ENCODE measurements around the gene SRD5A3.
A peak's percentile ranks its signal among the peaks of the same experiment; 100 is the strongest.

Gene SRD5A3

GRCh38 chr4:55323375-55323774 lies 22.7 kb upstream of the SRD5A3 start:
- no peak for TF ChIP-seq CTCF (IDR thresholded peaks at IDR 0.05; ENCODE audit: low read depth, low read length)
- no peaks in the 10 kb centered on the region for H3K9me3 ChIP-seq
- H3K27me3 ChIP-seq = no peaks in the 10 kb centered on the region; the same call in 1 of the 2 replicates
- H3K4me1 ChIP-seq = no peaks in the 10 kb centered on the region
- no peak overlapping the region for H3K4me3 ChIP-seq (ENCODE audit: low read depth, low read length)
- DNase-seq = no peak
- no peaks in the 10 kb centered on the region for H3K36me3 ChIP-seq

GRCh38 chr4:55326629-55327028 lies 19.4 kb upstream of the SRD5A3 start:
- Histone ChIP-seq H3K9me3 (no peaks in the 10 kb centered on the region), H3K4me3 (ENCODE audit: low read depth, low read length) (no peak overlapping the region), H3K27me3 (no peaks in the 10 kb centered on the region; the same call in 1 of the 2 replicates), H3K36me3 (no peaks in the 10 kb centered on the region), H3K4me1 (no peaks in the 10 kb centered on the region)
- TF ChIP-seq CTCF (IDR thresholded peaks at IDR 0.05; ENCODE audit: low read depth, low read length) = no peak
- DNase-seq = no peak

DNA sequence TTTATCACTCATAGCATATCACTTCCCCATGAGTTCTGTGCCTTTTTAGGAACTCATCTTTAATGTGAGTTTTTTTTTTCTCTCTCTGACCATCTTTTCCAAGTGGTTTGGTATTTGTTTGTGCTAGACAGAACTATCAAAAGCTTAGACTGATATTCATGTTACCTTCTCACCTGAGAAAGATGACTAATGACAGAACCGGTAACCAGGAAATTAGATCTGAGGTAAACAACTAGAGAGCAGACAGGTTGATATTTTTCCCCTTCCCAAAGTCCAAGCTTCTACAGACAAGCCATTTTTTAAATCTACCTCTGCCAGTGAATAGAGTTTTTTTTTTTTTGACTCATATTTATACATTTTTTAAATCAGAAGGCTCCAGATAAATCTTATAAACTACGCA lies 17.0 kb upstream of the SRD5A3 start:
- TF ChIP-seq CTCF (IDR thresholded peaks at IDR 0.05; ENCODE audit: low read depth, low read length) = no peak
- Histone ChIP-seq H3K27me3 (no peaks in the 10 kb centered on the region; the same call in 1 of the 2 replicates), H3K4me1 (no peaks in the 10 kb centered on the region), H3K9me3 (no peaks in the 10 kb centered on the region), H3K4me3 (ENCODE audit: low read depth, low read length) (no peak overlapping the region), H3K36me3 (no peaks in the 10 kb centered on the region)
- no peak for DNase-seq

DNA sequence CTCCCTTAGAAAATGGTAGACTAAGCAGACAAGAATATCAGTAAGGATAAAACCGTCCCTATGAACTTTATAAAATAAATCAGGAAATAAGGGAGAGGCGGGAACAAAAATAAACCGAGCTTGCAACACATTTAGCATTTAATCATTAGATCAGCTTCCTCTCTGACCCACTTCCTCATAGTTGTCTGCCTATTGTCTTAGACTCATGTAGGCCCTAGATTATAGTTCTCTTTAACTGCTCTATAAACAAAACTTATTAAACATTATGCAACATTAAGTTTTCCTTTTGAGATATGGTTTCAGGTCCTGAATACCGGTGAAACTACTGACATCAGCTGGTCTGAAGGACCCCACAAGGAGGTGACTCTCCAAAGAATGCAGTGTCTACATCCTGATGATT lies 15.8 kb upstream of the SRD5A3 start:
- Histone ChIP-seq H3K27me3 (no peaks in the 10 kb centered on the region; the same call in 1 of the 2 replicates), H3K9me3 (no peaks in the 10 kb centered on the region), H3K4me1 (no peaks in the 10 kb centered on the region), H3K4me3 (ENCODE audit: low read depth, low read length) (no peak overlapping the region), H3K36me3 (no peaks in the 10 kb centered on the region)
- TF ChIP-seq CTCF (IDR thresholded peaks at IDR 0.05; ENCODE audit: low read depth, low read length) = no peak
- DNase-seq = no peak

GRCh38 chr4:55336138-55337034 lies 9.7 kb upstream of the SRD5A3 start:
- DNase-seq = peak; percentile 49
- H3K4me1 ChIP-seq = no peaks in the 10 kb centered on the region
- no peak for TF ChIP-seq CTCF (IDR thresholded peaks at IDR 0.05; ENCODE audit: low read depth, low read length)
- H3K4me3 ChIP-seq (ENCODE audit: low read depth, low read length) = peak overlapping the region; percentile 10
- no peaks in the 10 kb centered on the region for H3K27me3 ChIP-seq
- H3K36me3 ChIP-seq = no peaks in the 10 kb centered on the region
- no peaks in the 10 kb centered on the region for H3K9me3 ChIP-seq

DNA sequence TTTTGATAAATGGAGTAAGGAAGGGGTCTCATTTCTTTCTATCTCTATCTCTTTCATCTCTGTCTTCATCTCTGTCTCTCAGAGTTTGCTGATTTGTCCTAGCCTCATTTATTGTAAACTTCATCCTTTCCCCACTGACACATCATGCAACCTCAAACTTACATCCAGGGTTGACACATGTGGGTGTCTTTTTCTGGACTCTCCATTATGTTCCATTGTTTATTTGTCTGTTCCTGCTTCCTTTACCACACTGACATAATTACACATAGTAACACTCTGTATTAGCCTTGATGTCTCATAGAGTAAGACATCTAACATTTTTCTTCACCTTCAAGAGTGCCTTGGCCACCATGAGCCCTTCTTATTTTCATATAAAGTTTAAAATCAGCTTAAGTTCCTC lies 8.1 kb upstream of the SRD5A3 start:
- DNase-seq = no peak
- Histone ChIP-seq H3K9me3 (no peaks in the 10 kb centered on the region), H3K36me3 (no peaks in the 10 kb centered on the region), H3K4me1 (no peaks in the 10 kb centered on the region), H3K27me3 (no peaks in the 10 kb centered on the region), H3K4me3 (ENCODE audit: low read depth, low read length) (no peak overlapping the region)
- no peak for TF ChIP-seq CTCF (IDR thresholded peaks at IDR 0.05; ENCODE audit: low read depth, low read length)
